AG09319 (cell line): ENCODE results near the gene CD47.

Experiments
- DNase-seq: peaks from one replicate; pipeline ENCODE4 v3.0.0-alpha.2; 2010; ENCODE audit warnings: low read depth; ENCODE audit errors: extremely low read depth
- CTCF ChIP-seq: IDR thresholded peaks from 2 replicates; pipeline ENCODE4 v1.5.1; 2011; ENCODE audit warnings: low read depth, mild to moderate bottlenecking, inconsistent platforms, low read length, moderate library complexity

Gene CD47

GRCh38 chr3:108041253-108041652 is 49.6 kb downstream of the CD47 start:
- DNase-seq = no peak
- TF ChIP-seq CTCF = no peak

GRCh38 chr3:108037770-108038169 is 53.1 kb downstream of the CD47 start:
- no peak for DNase-seq
- no peak for TF ChIP-seq CTCF

- TF ChIP-seq CTCF = no peak
- peak; percentile 12 for DNase-seq
Measured at GRCh38 chr3:108036984-108037741, 53.7 kb downstream of the CD47 start.

GRCh38 chr3:108036401-108036800 is 54.4 kb downstream of the CD47 start:
- DNase-seq = no peak
- TF ChIP-seq CTCF = no peak

- DNase-seq = no peak
- TF ChIP-seq CTCF = no peak
Measured at GRCh38 chr3:108035751-108036150, 55.1 kb downstream of the CD47 start.

GRCh38 chr3:108031895-108032294 is 58.9 kb downstream of the CD47 start:
- TF ChIP-seq CTCF = no peak
- no peak for DNase-seq

GRCh38 chr3:108030960-108031359 is 59.9 kb downstream of the CD47 start:
- DNase-seq = no peak
- TF ChIP-seq CTCF = no peak
